ENCODE results near the gene HCLS1.

- no peak for TF ChIP-seq CTCF (IDR thresholded peaks at IDR 0.05)
- no peak for TF ChIP-seq POLR2AphosphoS5 (IDR thresholded peaks at IDR 0.05; ENCODE audit: insufficient read depth in 1 of 2, low read depth in 1 of 2)
Measured at GRCh38 chr3:121661376-121661775, 673 bp upstream of the HCLS1 start.
